Calu3 (cell line): Measurements from ENCODE around the gene ZNF792. TPM values are rescaled to one million over a fixed set of nuclear protein-coding genes. Genes with fewer than 3 reads are reported as not detected.

Source experiments
- BruUV-seq: library from RNA; stranded (reverse); fragments of 400-500 nt; replicated peaks from 2 replicates; lab custom pipeline; 2021; lab: Mats Ljungman, UMichigan
- CTCF ChIA-PET: fragments of 300-600 bp; sonication (Branson Sonifier 250); formaldehyde crosslinking; loops from one replicate; lab custom pipeline; 2022; ENCODE audit warnings: antibody characterized with exemption; lab: Charles Lee
- DNase-seq: peaks from one replicate; pipeline ENCODE4 v3.0.0; 2022
- H3K27ac Mint-ChIP-seq: one replicate; pipeline ENCODE4 v1.8.0; 2022; ENCODE audit warnings: mixed read lengths; ENCODE audit not compliant: unreplicated experiment
- H3K27me3 Mint-ChIP-seq: one replicate; pipeline ENCODE4 v1.8.0; 2022; ENCODE audit warnings: mixed read lengths; ENCODE audit not compliant: unreplicated experiment
- H3K36me3 Mint-ChIP-seq: one replicate; pipeline ENCODE4 v1.8.0; 2022; ENCODE audit warnings: mild to moderate bottlenecking, moderate library complexity, mixed read lengths; ENCODE audit not compliant: insufficient read depth, unreplicated experiment
- H3K4me1 Mint-ChIP-seq: one replicate; pipeline ENCODE4 v1.8.0; 2022; ENCODE audit warnings: mild to moderate bottlenecking, low read depth, mixed read lengths; ENCODE audit not compliant: unreplicated experiment
- H3K4me3 Mint-ChIP-seq: one replicate; pipeline ENCODE4 v1.8.0; 2022; ENCODE audit warnings: mild to moderate bottlenecking, low read depth, moderate library complexity, mixed read lengths; ENCODE audit not compliant: unreplicated experiment
- H3K9me3 Mint-ChIP-seq: one replicate; pipeline ENCODE4 v1.8.0; 2022; ENCODE audit warnings: low read depth, mixed read lengths; ENCODE audit not compliant: unreplicated experiment
- intact Hi-C: fragments of 100-400 bp; cut with micrococcal nuclease; formaldehyde crosslinking; loops from one replicate; pipeline ENCODE4 v1.10.0; 2022; ENCODE audit not compliant: unreplicated experiment
- total RNA-seq: library from RNA; stranded (reverse); gene quantifications from 2 replicates; pipeline ENCODE4 v1.2.3, GENCODE V29; 2022
- TF ChIP-seq, protein P1 (sequence below): fragments of 200-600 bp; IDR thresholded peaks from one replicate; pipeline ENCODE4 v1.8.0; 2022; ENCODE audit warnings: antibody characterized with exemption; ENCODE audit not compliant: unreplicated experiment

ZNF792 gene
- total RNA-seq, 1 experiment from 2014 or later = 9.3 TPM

DNA sequence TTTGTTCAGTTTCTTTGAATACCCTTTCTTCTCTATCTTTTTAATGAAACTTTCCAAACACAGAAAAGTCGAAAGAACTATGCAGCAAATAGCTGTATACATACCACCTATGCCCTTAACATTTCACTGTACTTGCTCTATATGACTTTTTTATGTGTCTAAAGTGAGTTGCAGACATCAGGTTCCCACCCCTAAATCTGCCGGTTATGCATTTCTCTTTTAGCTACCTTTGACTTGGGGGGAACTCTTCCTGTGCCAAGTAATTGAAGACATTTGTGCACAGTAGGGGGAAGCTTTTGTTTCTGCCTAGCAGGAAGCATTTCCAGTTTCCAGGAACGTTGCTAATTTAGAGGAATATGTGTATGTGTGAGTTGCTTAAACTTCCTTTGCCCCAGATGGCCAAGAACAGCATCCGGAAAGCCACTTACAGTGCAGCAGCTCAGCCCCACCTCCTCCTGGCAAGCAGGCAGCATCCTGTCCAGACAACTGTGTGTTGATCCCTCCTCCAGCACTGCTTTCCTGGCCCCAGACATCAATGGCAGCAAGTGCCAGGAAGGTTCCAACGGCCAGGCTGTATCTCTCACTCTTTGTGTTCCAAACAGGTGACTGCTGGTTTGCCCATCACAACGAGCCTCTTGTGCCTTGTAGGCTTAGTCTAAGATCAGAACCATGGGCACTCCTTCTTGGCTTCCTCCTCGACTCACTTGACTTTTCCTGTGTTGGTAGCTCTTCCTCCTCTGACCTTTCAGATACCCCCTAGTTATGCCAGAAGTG is 21.4 kb upstream of the ZNF792 start:
- Mint-ChIP-seq H3K27me3 (peaks cover 13% of the 10 kb centered on the region), H3K4me1 (peaks cover 9% of the 10 kb centered on the region), H3K27ac (no peak overlapping the region), H3K9me3 (peaks cover 6% of the 10 kb centered on the region), H3K36me3 (no peaks in the 10 kb centered on the region), H3K4me3 (no peak overlapping the region)
- no peak for DNase-seq
- intact Hi-C loops = no loop called here
- CTCF ChIA-PET = interaction anchor here (0.6 to 0.9 kb wide), 2 partner anchors 21 to 53 kb away, joined by 3 to 4 read pairs; no protein-coding TSS in a partner anchor
- TF ChIP-seq, protein P1, sequence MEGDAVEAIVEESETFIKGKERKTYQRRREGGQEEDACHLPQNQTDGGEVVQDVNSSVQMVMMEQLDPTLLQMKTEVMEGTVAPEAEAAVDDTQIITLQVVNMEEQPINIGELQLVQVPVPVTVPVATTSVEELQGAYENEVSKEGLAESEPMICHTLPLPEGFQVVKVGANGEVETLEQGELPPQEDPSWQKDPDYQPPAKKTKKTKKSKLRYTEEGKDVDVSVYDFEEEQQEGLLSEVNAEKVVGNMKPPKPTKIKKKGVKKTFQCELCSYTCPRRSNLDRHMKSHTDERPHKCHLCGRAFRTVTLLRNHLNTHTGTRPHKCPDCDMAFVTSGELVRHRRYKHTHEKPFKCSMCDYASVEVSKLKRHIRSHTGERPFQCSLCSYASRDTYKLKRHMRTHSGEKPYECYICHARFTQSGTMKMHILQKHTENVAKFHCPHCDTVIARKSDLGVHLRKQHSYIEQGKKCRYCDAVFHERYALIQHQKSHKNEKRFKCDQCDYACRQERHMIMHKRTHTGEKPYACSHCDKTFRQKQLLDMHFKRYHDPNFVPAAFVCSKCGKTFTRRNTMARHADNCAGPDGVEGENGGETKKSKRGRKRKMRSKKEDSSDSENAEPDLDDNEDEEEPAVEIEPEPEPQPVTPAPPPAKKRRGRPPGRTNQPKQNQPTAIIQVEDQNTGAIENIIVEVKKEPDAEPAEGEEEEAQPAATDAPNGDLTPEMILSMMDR = no peak
- BruUV-seq = no TSS peak

DNA sequence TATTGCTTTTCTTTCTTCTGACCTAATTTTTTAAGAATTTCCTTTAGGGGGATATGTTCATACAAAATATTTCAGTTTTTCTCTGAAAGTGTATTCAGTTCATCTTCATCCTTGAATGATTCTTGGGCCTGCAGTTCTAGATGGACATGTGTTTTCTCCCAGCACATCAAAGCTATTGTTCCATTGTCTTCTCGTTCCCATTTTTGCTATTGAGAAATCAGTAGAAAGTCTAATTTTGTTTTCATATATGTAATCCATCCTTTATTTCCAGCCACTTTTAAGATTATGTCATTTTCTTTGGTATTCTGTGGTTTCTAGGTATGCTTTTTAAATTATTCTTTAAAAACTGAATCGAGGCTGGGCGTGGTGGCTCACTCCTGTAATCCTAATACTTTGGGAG is 20.3 kb upstream of the ZNF792 start:
- intact Hi-C loops = no loop called here
- Mint-ChIP-seq H3K9me3 (peaks cover 6% of the 10 kb centered on the region), H3K27ac (no peak overlapping the region), H3K4me1 (peaks cover 9% of the 10 kb centered on the region), H3K27me3 (peaks cover 21% of the 10 kb centered on the region), H3K4me3 (no peak overlapping the region), H3K36me3 (no peaks in the 10 kb centered on the region)
- TF ChIP-seq, protein P1 = no peak
- CTCF ChIA-PET = interaction anchor here (0.6 to 1.0 kb wide), 2 partner anchors 9 to 17 kb away, joined by 3 read pairs; no protein-coding TSS in a partner anchor
- no peak for DNase-seq
- BruUV-seq = no TSS peak

DNA sequence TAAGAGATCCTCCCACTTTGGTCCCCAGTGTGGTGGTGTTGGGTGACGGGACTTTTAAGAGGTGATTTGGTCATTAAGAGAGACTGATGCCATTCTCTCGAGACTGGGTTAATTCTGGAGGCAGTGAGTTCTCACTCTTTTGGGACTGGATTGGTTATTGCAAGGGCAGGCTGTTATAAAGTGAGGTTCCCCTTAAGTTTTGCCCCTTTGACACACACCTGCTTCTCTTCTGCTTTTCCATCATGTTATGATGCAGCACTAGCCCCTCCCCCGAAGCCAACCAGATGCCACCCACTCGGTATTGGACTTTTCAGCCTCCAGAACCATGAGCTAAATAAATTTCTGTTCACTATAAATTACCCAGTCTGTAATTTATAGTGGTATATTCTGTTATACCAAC is 19.8 kb upstream of the ZNF792 start:
- CTCF ChIA-PET = interaction anchor here (0.6 to 1.0 kb wide), 2 partner anchors 9 to 17 kb away, joined by 3 read pairs; no protein-coding TSS in a partner anchor
- intact Hi-C loops = no loop called here
- Mint-ChIP-seq H3K27ac (no peak overlapping the region), H3K4me3 (no peak overlapping the region), H3K36me3 (no peaks in the 10 kb centered on the region), H3K9me3 (peaks cover 9% of the 10 kb centered on the region), H3K4me1 (peaks cover 9% of the 10 kb centered on the region), H3K27me3 (peaks cover 26% of the 10 kb centered on the region)
- TF ChIP-seq, protein P1 = no peak
- BruUV-seq = no TSS peak
- DNase-seq = no peak

DNA sequence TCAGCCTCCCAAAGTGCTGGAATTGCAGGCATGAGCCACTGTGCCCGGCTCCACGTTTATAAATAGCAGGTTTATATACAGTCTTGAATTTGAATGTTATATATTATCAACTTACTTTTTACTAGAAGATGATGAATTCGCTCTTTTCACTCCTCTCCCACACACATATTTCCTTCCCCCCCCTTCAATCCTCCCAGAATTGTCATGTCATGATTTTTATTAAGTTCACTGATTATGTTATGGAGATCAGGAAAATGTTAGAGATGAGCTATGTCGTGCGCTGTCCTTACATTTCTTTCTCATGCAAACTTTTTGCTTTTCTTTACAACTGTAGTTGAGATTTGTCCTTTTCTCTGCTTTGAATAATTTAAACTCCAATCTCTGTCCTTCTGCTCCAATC is 18.2 kb upstream of the ZNF792 start:
- CTCF ChIA-PET = interaction anchor here (0.7 kb wide), 1 partner anchor 181 kb away, joined by 3 read pairs; no protein-coding TSS in a partner anchor
- Mint-ChIP-seq H3K27ac (no peak overlapping the region), H3K27me3 (peaks cover 29% of the 10 kb centered on the region), H3K9me3 (peaks cover 9% of the 10 kb centered on the region), H3K4me3 (no peak overlapping the region), H3K4me1 (peaks cover 9% of the 10 kb centered on the region), H3K36me3 (no peaks in the 10 kb centered on the region)
- BruUV-seq = no TSS peak
- TF ChIP-seq, protein P1 = no peak
- intact Hi-C loops = no loop called here
- DNase-seq = no peak
